Middle frontal gyrus (tissue), 1 donor: ENCODE results near the gene SECTM1.
"Not testable (repeated sequence)": the region's sequence is repeated elsewhere in the genome, so short reads cannot be mapped to it uniquely, and the experiment has no call there.

ENCODE experiments used
- DNase-seq: peaks from one replicate; pipeline ENCODE4 v3.0.0-alpha.2; 2015; ENCODE audit warnings: low spot score; ENCODE audit errors: extremely low spot score

Gene SECTM1

GRCh38 chr17:82333279-82334171 is at the start of gene SECTM1:
SECTM1 (minus strand) TSS chr17:82333766; CDS start chr17:82327240, 6,526 bp downstream.
- no peak for DNase-seq

- DNase-seq = no peak
Measured at GRCh38 chr17:82382933-82383255, 49.3 kb upstream of the SECTM1 start.

- not testable (repeated sequence) for DNase-seq
Measured at GRCh38 chr17:82382220-82382932, 48.8 kb upstream of the SECTM1 start.

- not testable (repeated sequence) for DNase-seq
Measured at GRCh38 chr17:82381703-82382009, 48.1 kb upstream of the SECTM1 start.

GRCh38 chr17:82380860-82381702 is 47.5 kb upstream of the SECTM1 start:
- DNase-seq = peak; percentile 8

- DNase-seq = no peak
Measured at GRCh38 chr17:82378741-82379021, 45.1 kb upstream of the SECTM1 start.

GRCh38 chr17:82377924-82378740 is 44.6 kb upstream of the SECTM1 start:
- DNase-seq = no peak

- DNase-seq = not testable (repeated sequence)
Measured at GRCh38 chr17:82377294-82377693, 43.7 kb upstream of the SECTM1 start.

GRCh38 chr17:82376042-82376730 is 42.6 kb upstream of the SECTM1 start:
- no peak for DNase-seq

- DNase-seq = no peak
Measured at GRCh38 chr17:82375359-82376041, 41.9 kb upstream of the SECTM1 start.

- no peak for DNase-seq
Measured at GRCh38 chr17:82374626-82375331, 41.2 kb upstream of the SECTM1 start.

GRCh38 chr17:82373731-82374625 is 40.4 kb upstream of the SECTM1 start:
- DNase-seq = no peak

- not testable (repeated sequence) for DNase-seq
Measured at GRCh38 chr17:82373072-82373452, 39.5 kb upstream of the SECTM1 start.

GRCh38 chr17:82372249-82373071 is 38.9 kb upstream of the SECTM1 start:
- no peak for DNase-seq

GRCh38 chr17:82371333-82372248 is 38.0 kb upstream of the SECTM1 start, which contains the start of gene UTS2R:
UTS2R (plus strand) TSS chr17:82371765; CDS start chr17:82374325, 2,560 bp downstream.
- no peak for DNase-seq
